Liver (tissue), 3 donors: ENCODE results near the gene XRCC6.

ENCODE experiments used
- EGR1 ChIP-seq, 2 donors: IDR thresholded peaks; 2 replicates each; pipeline ENCODE4 v1.6.1; 2016 to 2018; ENCODE audit warnings: antibody characterized with exemption in 2 of 2, low read depth in 2 of 2
- FOXA1 ChIP-seq: IDR thresholded peaks from 2 replicates; pipeline ENCODE4 v1.6.1; 2016; ENCODE audit warnings: antibody characterized with exemption
- GABPA ChIP-seq, 2 donors: IDR thresholded peaks in 1 of 2; conservative IDR thresholded peaks in 1 of 2; 2 replicates each; pipeline ENCODE4 v1.6.1; 2016; ENCODE audit warnings: antibody characterized with exemption in 2 of 2, mild to moderate bottlenecking in 1 of 2, moderate library complexity in 1 of 2
- HNF4G ChIP-seq: IDR thresholded peaks from 2 replicates; pipeline ENCODE4 v1.6.1; 2016; ENCODE audit warnings: antibody characterized with exemption
- JUND ChIP-seq, 2 donors: IDR thresholded peaks; 2 replicates each; pipeline ENCODE4 v1.6.1; 2016; ENCODE audit warnings: antibody characterized with exemption in 2 of 2
- RAD21 ChIP-seq, 2 donors: IDR thresholded peaks; 2 replicates each; pipeline ENCODE4 v1.6.1; 2016; ENCODE audit warnings: antibody characterized with exemption in 2 of 2, mild to moderate bottlenecking in 2 of 2
- SP1 ChIP-seq: IDR thresholded peaks from 2 replicates; pipeline ENCODE4 v1.6.1; 2018; ENCODE audit warnings: antibody characterized with exemption, mild to moderate bottlenecking
- TAF1 ChIP-seq: conservative IDR thresholded peaks from 2 replicates; pipeline ENCODE4 v1.6.1; 2016; ENCODE audit warnings: antibody characterized with exemption, mild to moderate bottlenecking
- TF ChIP-seq, protein P1 (sequence below): fragments of 150-350 bp; IDR thresholded peaks from 2 replicates; pipeline ENCODE4 v1.5.1; 2017; ENCODE audit warnings: improper control_type of control experiment, low read depth, low read length; ENCODE audit not compliant: missing input control
- TF ChIP-seq, protein P2 (sequence below): IDR thresholded peaks from 2 replicates; pipeline ENCODE4 v1.6.1; 2016; ENCODE audit warnings: antibody characterized with exemption
- donor health status: healthy.
- donor health status: healthy.

DNA sequence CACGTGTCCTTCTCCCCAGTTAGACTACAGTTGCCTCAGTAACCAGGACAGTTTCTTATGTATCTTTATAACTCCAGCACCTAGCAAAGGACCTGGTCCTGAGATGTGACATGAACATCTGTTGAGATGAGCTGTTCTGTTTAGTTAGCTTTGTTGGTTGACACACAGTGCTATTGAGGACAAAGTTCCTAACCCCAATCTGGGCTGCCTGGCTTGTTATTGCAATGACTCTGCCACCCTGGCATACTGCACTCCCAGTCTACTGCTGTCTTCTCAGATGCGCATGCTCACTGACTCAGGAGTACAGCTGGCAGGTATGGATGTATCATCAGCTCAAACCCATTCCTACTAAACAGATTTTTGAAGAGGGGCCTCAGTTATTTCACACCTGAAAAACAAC lies 7.6 kb upstream of the XRCC6 start:
- TF ChIP-seq, protein P1, sequence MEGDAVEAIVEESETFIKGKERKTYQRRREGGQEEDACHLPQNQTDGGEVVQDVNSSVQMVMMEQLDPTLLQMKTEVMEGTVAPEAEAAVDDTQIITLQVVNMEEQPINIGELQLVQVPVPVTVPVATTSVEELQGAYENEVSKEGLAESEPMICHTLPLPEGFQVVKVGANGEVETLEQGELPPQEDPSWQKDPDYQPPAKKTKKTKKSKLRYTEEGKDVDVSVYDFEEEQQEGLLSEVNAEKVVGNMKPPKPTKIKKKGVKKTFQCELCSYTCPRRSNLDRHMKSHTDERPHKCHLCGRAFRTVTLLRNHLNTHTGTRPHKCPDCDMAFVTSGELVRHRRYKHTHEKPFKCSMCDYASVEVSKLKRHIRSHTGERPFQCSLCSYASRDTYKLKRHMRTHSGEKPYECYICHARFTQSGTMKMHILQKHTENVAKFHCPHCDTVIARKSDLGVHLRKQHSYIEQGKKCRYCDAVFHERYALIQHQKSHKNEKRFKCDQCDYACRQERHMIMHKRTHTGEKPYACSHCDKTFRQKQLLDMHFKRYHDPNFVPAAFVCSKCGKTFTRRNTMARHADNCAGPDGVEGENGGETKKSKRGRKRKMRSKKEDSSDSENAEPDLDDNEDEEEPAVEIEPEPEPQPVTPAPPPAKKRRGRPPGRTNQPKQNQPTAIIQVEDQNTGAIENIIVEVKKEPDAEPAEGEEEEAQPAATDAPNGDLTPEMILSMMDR = no peak
- TF ChIP-seq HNF4G (peak; percentile 63), JUND (IDR thresholded peaks at IDR 0.05) (peak; percentile 27 to 83), RAD21 (IDR thresholded peaks at IDR 0.05) (peak; percentile 32 to 49), SP1 (peak; percentile 83), TAF1 (no peak), EGR1 (IDR thresholded peaks at IDR 0.05; ENCODE audit: low read depth in 2 of 2) (no peak), GABPA (IDR thresholded peaks at IDR 0.05 in 1 of 2, conservative IDR thresholded peaks at IDR 0.05 in 1 of 2) (no peak), FOXA1 (peak; percentile 47)
- TF ChIP-seq, protein P2, sequence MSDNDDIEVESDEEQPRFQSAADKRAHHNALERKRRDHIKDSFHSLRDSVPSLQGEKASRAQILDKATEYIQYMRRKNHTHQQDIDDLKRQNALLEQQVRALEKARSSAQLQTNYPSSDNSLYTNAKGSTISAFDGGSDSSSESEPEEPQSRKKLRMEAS = peak; percentile 70
